IgD-negative memory B cell (primary cell): ENCODE data around the gene RWDD4. TPM values are rescaled to one million over a fixed set of nuclear protein-coding genes. Genes with fewer than 3 reads are reported as not detected.

Source experiments
- H3K27ac Mint-ChIP-seq, 3 donors: one replicate each; pipeline ENCODE4 v1.8.0; 2020 to 2022; ENCODE audit warnings: mild to moderate bottlenecking in 3 of 3, mixed read lengths in 3 of 3, moderate library complexity in 1 of 3
- H3K27me3 Mint-ChIP-seq: one replicate; pipeline ENCODE4 v1.8.0; 2021; ENCODE audit warnings: mixed read lengths
- H3K36me3 Mint-ChIP-seq: one replicate; pipeline ENCODE4 v1.8.0; 2020; ENCODE audit warnings: mild to moderate bottlenecking, mixed read lengths
- H3K4me1 Mint-ChIP-seq, 3 donors: one replicate each; pipeline ENCODE4 v1.8.0; 2020 to 2022; ENCODE audit warnings: mixed read lengths in 3 of 3, mild to moderate bottlenecking in 1 of 3
- H3K4me3 Mint-ChIP-seq, 4 donors: one replicate each; pipeline ENCODE4 v1.8.0; 2020 to 2022; ENCODE audit warnings: mild to moderate bottlenecking in 4 of 4, mixed read lengths in 4 of 4, moderate library complexity in 3 of 4
- H3K9me3 Mint-ChIP-seq, 3 donors: one replicate each; pipeline ENCODE4 v1.8.0; 2020 to 2021; ENCODE audit warnings: mixed read lengths in 3 of 3, mild to moderate bottlenecking in 1 of 3
- polyA plus RNA-seq: library from polyadenylated mRNA; unstranded; fragments of 300-500 nt; fragmentation: Illumina TruSeq; gene quantifications from one replicate; pipeline ENCODE4 v1.2.3, GENCODE V29; 2021

The RWDD4 gene
- polyA plus RNA-seq, 1 donor from 2014 or later: 17.1 TPM

DNA sequence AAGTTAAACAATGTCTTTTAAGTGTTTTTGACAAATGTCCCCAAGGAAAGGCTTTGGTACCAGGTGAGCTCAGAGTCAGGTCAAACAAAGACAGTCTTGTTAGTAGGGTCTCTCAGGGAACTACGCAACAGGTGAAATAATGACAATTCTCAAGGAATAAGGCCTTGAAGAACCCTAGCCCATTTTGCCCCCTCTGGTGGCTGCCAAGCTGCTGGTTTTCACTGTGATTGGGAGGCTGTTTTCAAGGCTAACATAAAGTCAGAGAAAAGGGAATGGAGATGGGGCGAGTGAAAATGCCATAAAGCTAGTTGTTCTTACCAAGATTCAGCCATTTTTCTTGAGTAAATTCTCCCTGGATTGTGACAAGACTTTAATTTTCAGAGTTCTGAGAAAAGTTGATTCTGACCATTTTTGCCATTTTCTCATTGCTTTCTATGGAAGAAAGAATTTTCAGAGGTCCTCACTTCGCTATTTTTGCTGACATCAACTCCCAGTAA, 58.7 kb downstream of the RWDD4 start:
- H3K9me3 Mint-ChIP-seq: peaks cover 0 to 3% (median 0%) of the 10 kb centered on the region in 3 donors
- H3K27me3 Mint-ChIP-seq: no peaks in the 10 kb centered on the region
- H3K27ac Mint-ChIP-seq: no peak overlapping the region
- H3K4me3 Mint-ChIP-seq: no peak overlapping the region
- no peaks in the 10 kb centered on the region for H3K36me3 Mint-ChIP-seq
- H3K4me1 Mint-ChIP-seq: peaks cover 0 to 2% (median 1%) of the 10 kb centered on the region in 3 donors

DNA sequence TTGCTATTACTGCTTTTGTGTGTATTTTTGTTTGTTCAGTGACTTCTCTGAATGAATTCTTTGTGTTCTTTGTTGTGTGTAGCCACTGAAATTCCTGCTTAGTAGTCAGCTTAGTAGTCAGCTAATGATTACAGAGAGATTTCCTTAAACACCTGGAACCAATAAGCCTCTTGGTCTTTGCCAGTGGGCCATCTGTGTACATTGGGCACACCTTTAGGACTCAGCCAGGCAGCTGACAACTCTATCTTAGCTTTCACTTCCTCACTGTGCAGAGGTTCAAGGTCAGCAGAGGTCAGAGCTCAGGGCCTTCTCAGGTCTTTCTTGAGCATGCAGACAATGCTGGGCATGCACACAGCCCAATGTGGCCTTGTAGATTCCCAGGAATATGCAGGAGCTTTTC, 59.3 kb downstream of the RWDD4 start:
- Mint-ChIP-seq H3K36me3 (no peaks in the 10 kb centered on the region), H3K9me3 (peaks cover 0 to 5% (median 0%) of the 10 kb centered on the region in 3 donors), H3K27me3 (peaks cover under 1% of the 10 kb centered on the region), H3K27ac (no peak overlapping the region), H3K4me3 (no peak overlapping the region), H3K4me1 (peaks cover 0 to 2% (median 1%) of the 10 kb centered on the region in 3 donors)

DNA sequence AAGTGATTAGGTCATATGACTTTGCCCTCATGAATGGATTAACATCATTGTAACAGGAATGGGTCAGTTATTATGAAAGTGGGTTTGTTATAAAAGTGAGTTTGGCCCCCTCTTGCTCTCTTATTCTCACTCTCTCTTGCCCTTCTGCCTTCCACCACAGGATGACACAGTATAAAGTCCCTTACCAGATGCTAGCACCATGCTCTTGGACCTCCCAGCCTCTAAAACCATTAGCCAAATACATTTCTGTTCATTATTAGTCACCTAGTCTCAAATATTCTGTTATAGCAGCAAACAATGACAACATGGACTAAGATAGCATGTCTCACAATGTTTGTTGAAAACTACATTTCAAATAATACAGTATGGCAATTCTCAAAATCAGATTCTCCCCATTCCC, 59.7 kb downstream of the RWDD4 start:
- Mint-ChIP-seq H3K9me3 (peaks cover 0 to 7% (median 0%) of the 10 kb centered on the region in 3 donors), H3K4me1 (peaks cover 0 to 2% (median 1%) of the 10 kb centered on the region in 3 donors), H3K4me3 (no peak overlapping the region), H3K27me3 (peaks cover 2% of the 10 kb centered on the region), H3K27ac (no peak overlapping the region), H3K36me3 (no peaks in the 10 kb centered on the region)

DNA sequence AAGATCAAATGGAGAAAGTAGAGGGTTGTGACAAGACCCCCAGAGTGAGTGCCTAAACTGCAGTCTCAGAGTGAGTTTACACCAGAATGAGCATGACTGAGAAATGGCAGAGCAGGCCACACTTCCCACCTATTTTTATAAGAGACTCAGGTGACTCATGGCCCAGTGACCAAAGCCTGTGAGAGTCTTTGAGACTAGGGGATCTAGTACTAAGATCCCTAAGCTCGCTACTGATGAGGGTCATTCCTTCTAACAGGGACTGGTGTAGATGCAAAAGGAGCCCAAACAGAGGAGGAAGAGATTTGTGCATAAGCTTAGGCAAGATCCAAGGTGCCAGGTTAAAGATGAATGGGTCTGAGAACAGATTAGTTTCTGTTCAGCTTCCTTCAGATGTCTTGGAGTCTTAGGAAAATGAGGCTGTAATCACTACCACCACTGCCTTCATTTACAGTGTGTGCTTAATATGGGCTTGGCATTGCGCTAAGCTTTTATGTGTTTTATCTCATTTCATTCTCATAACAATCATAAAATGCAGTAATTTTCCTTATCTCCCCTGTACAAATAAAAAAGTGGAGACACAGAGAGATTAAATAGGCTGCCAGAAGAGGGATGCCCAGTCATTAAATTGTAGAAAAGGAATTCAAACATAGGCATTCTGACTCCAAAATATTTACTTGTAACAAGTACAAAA, 62.8 kb downstream of the RWDD4 start:
- Mint-ChIP-seq H3K27me3 (peaks cover 2% of the 10 kb centered on the region), H3K4me3 (no peak overlapping the region), H3K27ac (no peak overlapping the region), H3K4me1 (peaks cover 0 to 1% (median 0%) of the 10 kb centered on the region in 3 donors), H3K9me3 (peaks cover 0 to 7% (median 0%) of the 10 kb centered on the region in 3 donors), H3K36me3 (no peaks in the 10 kb centered on the region)

- H3K9me3 Mint-ChIP-seq: peaks cover 0 to 7% (median 0%) of the 10 kb centered on the region in 3 donors
- H3K36me3 Mint-ChIP-seq: no peaks in the 10 kb centered on the region
- H3K4me1 Mint-ChIP-seq: peaks cover 0 to 1% (median 0%) of the 10 kb centered on the region in 3 donors
- no peak overlapping the region for H3K27ac Mint-ChIP-seq
- H3K4me3 Mint-ChIP-seq: no peak overlapping the region
- peaks cover 2% of the 10 kb centered on the region for H3K27me3 Mint-ChIP-seq
These were observed 64.2 kb downstream of the RWDD4 start for GRCh38 chr4:183594823-183595222.

DNA sequence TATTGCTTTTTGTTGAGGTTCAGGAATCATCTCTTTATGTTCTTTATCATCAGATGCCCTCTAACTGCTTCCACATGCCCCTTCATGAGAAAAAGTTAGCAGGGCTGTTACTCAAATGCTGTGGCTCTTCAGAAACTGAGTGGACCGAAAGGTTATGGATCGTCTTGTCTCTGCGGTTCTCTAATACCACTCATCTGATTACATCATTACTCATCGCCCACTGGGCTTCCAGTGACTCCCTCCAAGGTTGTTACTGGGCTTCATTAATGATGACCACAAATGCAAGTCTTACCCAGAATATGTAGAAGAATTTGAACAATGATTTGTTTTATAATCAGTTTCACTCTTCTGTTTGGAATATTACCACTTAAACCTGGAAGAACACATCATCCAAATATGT, 67.7 kb downstream of the RWDD4 start:
- Mint-ChIP-seq H3K27ac (no peak overlapping the region), H3K9me3 (peaks cover 0 to 4% (median 0%) of the 10 kb centered on the region in 3 donors), H3K4me1 (no peaks in the 10 kb centered on the region), H3K27me3 (peaks cover 2% of the 10 kb centered on the region), H3K36me3 (no peaks in the 10 kb centered on the region), H3K4me3 (no peak overlapping the region)

Other genes with a start within 250 kb of the RWDD4 start
- 38.8 TPM for gene CDKN2AIP, start 214.5 kb downstream of the RWDD4 start, polyA plus RNA-seq
- 17.2 TPM for gene ING2, start 154.1 kb downstream of the RWDD4 start, polyA plus RNA-seq
- gene TRAPPC11, start 108 bp upstream of the RWDD4 start, polyA plus RNA-seq: 19.5 TPM
- gene STOX2, start 246.1 kb upstream of the RWDD4 start, polyA plus RNA-seq: not detected